Esophagus squamous epithelium (tissue), 4 donors: ENCODE measurements around the gene DRC3.

ENCODE experiments used
- CTCF ChIP-seq, 6 experiments: fragments of 450-650 bp in 4 of 6; fragments of 200-600 bp in 2 of 6; sonication (generic) in 2 of 6; IDR thresholded peaks; one replicate each; pipeline ENCODE4 v1.5.1; 2016 to 2019; ENCODE audit warnings: antibody characterized with exemption in 6 of 6, mild to moderate bottlenecking in 4 of 6, moderate library complexity in 4 of 6
- POLR2A ChIP-seq, 4 donors: fragments of 450-650 bp; IDR thresholded peaks; one replicate each; pipeline ENCODE4 v1.6.1; 2017; ENCODE audit warnings: antibody characterized with exemption in 4 of 4, mild to moderate bottlenecking in 4 of 4, moderate library complexity in 3 of 4

- TF ChIP-seq CTCF (IDR thresholded peaks at IDR 0.05) (no peak), POLR2A (IDR thresholded peaks at IDR 0.05) (no peak)
Observed at GRCh38 chr17:17928398-17929287, 44.0 kb upstream of the DRC3 start.
